ENCODE results near the gene CENPM. TPM values are rescaled to one million over a fixed set of nuclear protein-coding genes. Genes with fewer than 3 reads are reported as not detected.

The CENPM gene
- total RNA-seq, 1 donor from 2014 or later = 2.0 TPM

DNA sequence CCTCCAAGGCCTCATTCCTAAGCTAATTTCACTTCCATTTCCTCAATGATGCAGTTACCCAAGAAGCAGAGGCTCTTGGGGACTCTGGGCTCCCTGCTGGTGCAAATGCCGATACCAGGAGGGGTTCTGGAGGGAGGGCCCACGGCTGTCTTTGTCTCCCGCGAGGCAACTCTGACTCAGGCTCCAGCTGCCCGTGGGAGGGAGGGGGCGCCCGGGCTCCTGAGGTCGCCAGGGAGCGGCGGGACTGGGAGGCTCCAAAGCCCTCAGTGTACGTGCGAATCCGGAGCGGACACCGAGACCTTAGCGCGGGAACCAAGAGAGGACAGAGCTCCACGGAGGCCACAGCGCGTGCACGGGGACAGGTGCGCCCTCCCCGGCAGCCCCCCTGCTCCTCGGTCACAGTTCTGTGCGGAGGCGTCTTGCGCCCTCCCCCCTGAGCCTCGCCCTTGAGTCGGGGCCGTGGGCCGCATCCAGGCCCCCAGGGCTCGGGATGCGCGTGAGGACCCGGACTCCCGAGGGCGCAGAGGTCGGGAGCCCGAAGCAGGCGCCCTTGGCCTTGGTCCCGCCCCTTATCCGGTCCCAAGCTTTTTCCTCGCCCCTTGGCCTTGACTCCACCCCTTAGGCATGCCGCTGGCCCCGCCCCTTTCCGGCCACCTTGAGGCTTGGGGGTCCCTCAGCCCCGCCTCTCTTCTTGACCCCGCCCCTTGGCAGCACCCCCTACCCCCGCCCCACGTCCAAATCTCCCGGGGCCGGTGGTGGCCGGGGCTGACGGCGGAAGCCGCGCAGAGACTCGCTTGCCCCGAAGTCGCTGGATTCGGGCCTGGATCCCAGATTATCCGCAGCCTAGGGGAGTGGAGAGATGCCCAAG is 27.4 kb downstream of the CENPM start:
- H3K9me3 Mint-ChIP-seq (ENCODE audit: unreplicated experiment) = no peaks in the 10 kb centered on the region
- Histone ChIP-seq H3K9me3 (ENCODE audit: insufficient read depth, low read depth, low read length) (no peaks in the 10 kb centered on the region), H3K9ac (ENCODE audit: low read length) (peak overlapping the region; percentile 3), H4K20me1 (ENCODE audit: insufficient read depth, low read length) (peaks cover 8% of the 10 kb centered on the region), H3K4me3 (ENCODE audit: insufficient read depth, low read depth, low read length) (peak overlapping the region; percentile 51), H3K27ac (ENCODE audit: low read depth, low read length) (no peak overlapping the region), H3K27me3 (ENCODE audit: insufficient read depth, low read length) (peaks cover 25% of the 10 kb centered on the region), H3K79me2 (ENCODE audit: insufficient read depth, low read length) (no peaks in the 10 kb centered on the region), H2AFZ (ENCODE audit: low read depth, low read length) (peak overlapping the region; percentile 82), H3K4me1 (ENCODE audit: insufficient read depth, low read length) (peaks cover 11% of the 10 kb centered on the region), H3K4me2 (ENCODE audit: low read length) (peak overlapping the region; percentile 87), H3K36me3 (ENCODE audit: insufficient read depth, low read length) (no peaks in the 10 kb centered on the region)
- H3K4me3 Mint-ChIP-seq (ENCODE audit: unreplicated experiment) = peak overlapping the region; percentile 62
- no peak for TF ChIP-seq CTCF (IDR thresholded peaks at IDR 0.05; ENCODE audit: insufficient read depth, low read depth, low read length)
- no peak for TF ChIP-seq EZH2 (IDR thresholded peaks at IDR 0.05; ENCODE audit: insufficient read depth, low read length)
- DNase-seq (ENCODE audit: low read depth) (no peak), FAIRE-seq (no peak)
- H3K27me3 Mint-ChIP-seq (ENCODE audit: low read depth, unreplicated experiment) = peaks cover 37% of the 10 kb centered on the region
- peaks cover 5% of the 10 kb centered on the region for H3K4me1 Mint-ChIP-seq (ENCODE audit: low read depth, unreplicated experiment)
- no peaks in the 10 kb centered on the region for H3K36me3 Mint-ChIP-seq (ENCODE audit: low read depth, unreplicated experiment)
- no peak overlapping the region for H3K27ac Mint-ChIP-seq (ENCODE audit: unreplicated experiment)

DNA sequence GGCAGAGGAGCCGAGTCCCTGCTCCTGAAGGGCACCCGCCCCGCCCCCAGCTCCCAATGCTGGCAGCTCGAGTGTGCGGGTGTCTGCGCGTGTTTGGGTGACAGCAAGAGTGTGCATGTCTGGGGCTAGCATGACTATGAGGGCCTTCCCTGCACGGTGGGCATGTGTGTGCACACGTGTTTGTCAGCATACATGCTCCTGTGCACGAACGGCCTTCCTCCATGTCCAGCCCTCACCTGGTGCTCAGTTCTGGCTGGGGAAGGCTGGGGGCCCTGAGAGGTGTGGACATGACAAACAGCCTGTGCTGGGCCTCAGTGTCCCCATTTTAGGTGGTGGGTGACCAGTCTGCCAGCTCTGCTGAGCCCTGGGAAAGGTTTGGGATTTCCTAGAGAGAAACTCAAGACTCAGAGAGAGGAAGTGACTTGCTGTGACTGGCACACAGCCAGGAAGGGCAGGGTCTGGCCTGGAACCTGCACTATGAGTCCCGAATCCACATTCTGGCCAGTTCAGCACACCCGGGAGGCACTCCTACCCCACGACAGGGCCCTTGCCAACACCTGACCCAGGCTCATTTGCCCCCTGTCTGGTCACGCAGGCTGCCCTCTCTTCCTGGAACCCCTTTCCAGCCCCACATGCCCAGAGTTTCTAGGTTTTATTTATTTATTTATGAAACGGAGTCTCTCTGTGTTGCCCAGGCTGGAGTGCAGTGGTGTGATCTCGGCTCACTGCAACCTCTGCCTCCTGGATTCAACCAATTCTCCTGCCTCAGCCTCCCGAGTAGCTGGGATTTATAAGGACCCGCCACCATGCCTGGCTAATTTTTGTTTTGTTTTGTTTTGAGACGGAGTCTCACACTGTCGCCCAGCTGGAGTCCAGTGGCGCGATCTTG is 28.8 kb downstream of the CENPM start:
- H3K27ac ChIP-seq (ENCODE audit: low read depth, low read length) = no peak overlapping the region
- no peak overlapping the region for H3K27ac Mint-ChIP-seq (ENCODE audit: unreplicated experiment)
- no peaks in the 10 kb centered on the region for H3K36me3 Mint-ChIP-seq (ENCODE audit: low read depth, unreplicated experiment)
- FAIRE-seq (no peak), DNase-seq (ENCODE audit: low read depth) (peak; percentile 29)
- H3K4me1 Mint-ChIP-seq (ENCODE audit: low read depth, unreplicated experiment) = peaks cover 5% of the 10 kb centered on the region
- no peaks in the 10 kb centered on the region for H3K36me3 ChIP-seq (ENCODE audit: insufficient read depth, low read length)
- H4K20me1 ChIP-seq (ENCODE audit: insufficient read depth, low read length) = peaks cover 11% of the 10 kb centered on the region
- H3K9me3 ChIP-seq (ENCODE audit: insufficient read depth, low read depth, low read length) = no peaks in the 10 kb centered on the region
- H3K4me3 Mint-ChIP-seq (ENCODE audit: unreplicated experiment) = no peak overlapping the region
- no peak overlapping the region for H3K4me3 ChIP-seq (ENCODE audit: insufficient read depth, low read depth, low read length)
- peaks cover 37% of the 10 kb centered on the region for H3K27me3 Mint-ChIP-seq (ENCODE audit: low read depth, unreplicated experiment)
- H3K27me3 ChIP-seq (ENCODE audit: insufficient read depth, low read length) = peaks cover 29% of the 10 kb centered on the region
- TF ChIP-seq EZH2 (IDR thresholded peaks at IDR 0.05; ENCODE audit: insufficient read depth, low read length) = peak; percentile 3
- TF ChIP-seq CTCF (IDR thresholded peaks at IDR 0.05; ENCODE audit: insufficient read depth, low read depth, low read length) = no peak
- H3K4me1 ChIP-seq (ENCODE audit: insufficient read depth, low read length) = peaks cover 11% of the 10 kb centered on the region
- H3K9me3 Mint-ChIP-seq (ENCODE audit: unreplicated experiment) = no peaks in the 10 kb centered on the region
- no peak overlapping the region for H3K9ac ChIP-seq (ENCODE audit: low read length)
- H3K79me2 ChIP-seq (ENCODE audit: insufficient read depth, low read length) = no peaks in the 10 kb centered on the region
- peak overlapping the region; percentile 36 for H3K4me2 ChIP-seq (ENCODE audit: low read length)
- no peak overlapping the region for H2AFZ ChIP-seq (ENCODE audit: low read depth, low read length)

Data from astrocyte (in vitro differentiated cells and primary cell).